Activated naive CD4-positive, alpha-beta T cell treated with anti-CD3 and anti-CD28 coated beads for 36 hours (primary cell): ENCODE data around the gene ZNF578. TPM values are rescaled to one million over a fixed set of nuclear protein-coding genes. Genes with fewer than 3 reads are reported as not detected.
A peak's percentile ranks its signal among the peaks of the same experiment; 100 is the strongest.
"Not testable (repeated sequence)": the region's sequence is repeated elsewhere in the genome, so short reads cannot be mapped to it uniquely, and the experiment has no call there.

Source experiments
- CTCF ChIA-PET: fragments of 350-600 bp; sonication (Branson Sonifier 250); formaldehyde crosslinking; loops from one replicate; lab custom pipeline; 2021; ENCODE audit warnings: antibody characterized with exemption; lab: Charles Lee
- DNase-seq: peaks from one replicate; pipeline ENCODE4 v3.0.0-alpha.2; 2020
- H3K27ac Mint-ChIP-seq: one replicate; pipeline ENCODE4 v1.8.0; 2021; ENCODE audit warnings: mild to moderate bottlenecking, mixed read lengths
- H3K27me3 Mint-ChIP-seq: one replicate; pipeline ENCODE4 v1.8.0; 2021; ENCODE audit warnings: low read depth, mixed read lengths
- H3K36me3 Mint-ChIP-seq: one replicate; pipeline ENCODE4 v1.8.0; 2021; ENCODE audit warnings: low read depth, mixed read lengths
- H3K4me1 Mint-ChIP-seq: one replicate; pipeline ENCODE4 v1.8.0; 2021; ENCODE audit warnings: low read depth, mixed read lengths
- H3K4me3 Mint-ChIP-seq: one replicate; pipeline ENCODE4 v1.8.0; 2021; ENCODE audit warnings: mild to moderate bottlenecking, moderate library complexity, mixed read lengths
- H3K9me3 Mint-ChIP-seq: one replicate; pipeline ENCODE4 v1.8.0; 2021; ENCODE audit warnings: mixed read lengths
- intact Hi-C: fragments of 100-400 bp; cut with micrococcal nuclease; formaldehyde crosslinking; loops from one replicate; pipeline ENCODE4 v1.15.1; 2023
- total RNA-seq, 2 experiments: library from RNA; stranded (reverse); gene quantifications; one replicate each; pipeline ENCODE4 v1.2.3, GENCODE V29; 2021

ZNF578 gene
- total RNA-seq, 2 experiments from 2014 or later = 0.32 to 0.36 TPM

GRCh38 chr19:52522551-52522950 lies 69.2 kb downstream of the ZNF578 start:
- CTCF ChIA-PET = no interaction called here
- Mint-ChIP-seq H3K9me3 (peaks cover 40% of the 10 kb centered on the region), H3K4me3 (no peak overlapping the region)

GRCh38 chr19:52524086-52524485 lies 70.7 kb downstream of the ZNF578 start:
- Mint-ChIP-seq H3K36me3 (peaks cover 21% of the 10 kb centered on the region), H3K4me1 (peaks cover 10% of the 10 kb centered on the region), H3K27ac (no peak overlapping the region), H3K9me3 (peaks cover 33% of the 10 kb centered on the region), H3K4me3 (no peak overlapping the region), H3K27me3 (peaks cover 6% of the 10 kb centered on the region)
- DNase-seq = no peak
- CTCF ChIA-PET = no interaction called here
- intact Hi-C loops = no loop called here

More at GRCh38 chr19:52522551-52522950, 69.2 kb downstream of the ZNF578 start:
- no peak for DNase-seq
- peaks cover 6% of the 10 kb centered on the region for H3K27me3 Mint-ChIP-seq
- H3K36me3 Mint-ChIP-seq = peaks cover 18% of the 10 kb centered on the region
- no peak overlapping the region for H3K27ac Mint-ChIP-seq
- intact Hi-C loops = no loop called here
- no peaks in the 10 kb centered on the region for H3K4me1 Mint-ChIP-seq

DNA sequence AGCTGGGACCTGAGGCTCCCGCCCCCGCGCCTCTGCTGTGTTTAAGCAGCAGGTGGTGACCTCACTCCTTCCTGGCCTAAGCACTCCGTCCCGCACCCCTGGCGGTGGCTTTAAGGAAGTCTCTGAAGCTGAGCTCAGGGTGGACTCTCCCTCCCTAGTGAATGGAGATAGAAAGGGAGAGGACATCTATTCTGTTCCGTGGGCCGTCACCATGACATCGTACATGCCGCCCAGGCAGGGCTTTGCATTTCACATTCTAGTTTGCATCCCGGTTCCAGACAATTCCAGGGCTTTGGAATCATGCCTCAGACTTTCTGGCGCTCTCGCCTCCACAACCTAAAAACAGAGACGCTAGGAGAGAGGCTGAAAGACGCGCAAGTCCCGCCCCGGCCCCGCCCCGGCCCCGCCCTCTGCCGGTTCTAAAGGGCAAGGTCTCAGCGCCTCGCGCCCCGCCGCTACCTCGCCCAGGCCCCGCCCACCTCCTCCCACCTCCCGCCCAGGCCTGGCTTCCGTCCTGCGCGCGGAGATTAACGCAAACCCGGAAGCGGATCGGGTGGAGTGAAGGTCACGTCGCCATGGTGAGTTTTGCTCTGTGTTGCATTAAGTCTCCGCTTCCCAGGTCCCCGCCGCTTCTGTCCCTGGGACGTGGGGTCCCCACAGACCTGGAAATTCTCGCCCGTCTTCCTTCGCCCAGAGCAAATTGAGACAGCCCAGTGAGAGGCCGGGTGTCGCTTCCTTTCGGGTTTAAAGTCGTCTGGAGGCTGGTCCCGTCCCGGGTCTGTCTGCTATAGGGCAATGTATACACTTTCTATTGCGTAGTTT lies 74.0 kb downstream of the ZNF578 start, which contains the start of gene ZNF808:
ZNF808 (plus strand) TSS at position 535 of the 822 bp plus-strand sequence. CDS start 15,617 bp downstream, outside the sequence.
- DNase-seq = peak; percentile 98
- Mint-ChIP-seq H3K4me1 (peaks cover 17% of the 10 kb centered on the region), H3K4me3 (peak within 1 kb of the TSS; percentile 97), H3K9me3 (peaks cover 11% of the 10 kb centered on the region), H3K27ac (peak within 1 kb of the TSS; percentile 95), H3K27me3 (no peaks in the 10 kb centered on the region), H3K36me3 (peaks cover 23% of the 10 kb centered on the region)
- intact Hi-C loops = loop anchor here (1.0 to 5.0 kb wide), 8 partner anchors 8 to 260 kb away; partner anchors contain the start of genes ZNF528, ZNF611, ZNF701 and ZNF766
- CTCF ChIA-PET = interaction anchor here (0.6 to 0.9 kb wide), 2 partner anchors 47 to 199 kb away, joined by 3 to 4 read pairs; no protein-coding TSS in a partner anchor

DNA sequence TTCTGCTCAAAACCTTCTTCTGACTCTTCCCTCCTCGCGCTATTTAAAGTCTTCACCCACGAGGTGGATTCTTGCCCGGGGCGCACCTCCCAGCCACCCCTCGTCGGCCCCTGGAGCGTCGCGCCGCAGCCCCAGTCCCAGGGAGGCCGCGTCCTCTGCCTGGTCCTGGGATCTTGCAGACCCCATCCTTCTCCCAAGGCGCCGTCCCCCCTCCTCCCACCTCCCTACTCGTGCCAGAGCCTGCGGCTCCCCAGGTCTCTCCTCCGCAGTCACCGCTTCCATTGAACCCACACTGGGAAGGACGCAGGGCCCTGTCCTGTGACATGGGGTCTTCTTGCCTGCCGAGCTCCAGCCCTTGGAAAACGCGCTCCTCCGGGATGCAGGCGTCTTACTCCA lies 74.6 kb downstream of the ZNF578 start:
- Mint-ChIP-seq H3K4me1 (peaks cover 17% of the 10 kb centered on the region), H3K4me3 (peak overlapping the region; percentile 97), H3K27me3 (no peaks in the 10 kb centered on the region), H3K36me3 (peaks cover 27% of the 10 kb centered on the region), H3K27ac (peak overlapping the region; percentile 95), H3K9me3 (peaks cover 7% of the 10 kb centered on the region)
- DNase-seq = peak; percentile 5
- intact Hi-C loops = loop anchor here (1.0 to 5.0 kb wide), 8 partner anchors 7 to 261 kb away; partner anchors contain the start of genes ZNF528, ZNF611, ZNF701 and ZNF766
- CTCF ChIA-PET = no interaction called here

DNA sequence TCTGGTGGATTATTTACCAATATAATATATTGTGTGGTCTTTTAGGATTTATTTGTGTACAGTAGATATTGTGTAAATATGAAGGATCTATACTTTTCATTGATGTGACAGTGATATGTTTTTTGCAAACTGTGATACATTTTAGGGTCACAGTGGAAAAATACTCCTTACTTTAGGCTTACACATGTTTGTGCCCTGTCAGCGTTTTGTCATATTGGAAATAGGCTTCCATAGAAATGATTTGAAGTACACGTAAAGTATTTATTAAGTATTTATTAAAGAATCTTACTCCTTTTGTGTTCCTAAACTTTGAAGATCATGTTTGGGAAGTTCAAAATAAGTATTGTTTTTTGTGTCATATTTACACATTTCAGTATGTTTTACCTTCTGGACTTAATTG lies 79.1 kb downstream of the ZNF578 start:
- H3K27me3 Mint-ChIP-seq = no peaks in the 10 kb centered on the region
- peaks cover 51% of the 10 kb centered on the region for H3K36me3 Mint-ChIP-seq
- H3K4me1 Mint-ChIP-seq = peaks cover 34% of the 10 kb centered on the region
- intact Hi-C loops = no loop called here
- no peak overlapping the region for H3K27ac Mint-ChIP-seq
- H3K4me3 Mint-ChIP-seq = no peak overlapping the region
- DNase-seq = no peak
- CTCF ChIA-PET = no interaction called here
- H3K9me3 Mint-ChIP-seq = peaks cover 3% of the 10 kb centered on the region

- no peaks in the 10 kb centered on the region for H3K27me3 Mint-ChIP-seq
- H3K4me3 Mint-ChIP-seq = no peak overlapping the region
- CTCF ChIA-PET = interaction anchor here (0.7 kb wide), 1 partner anchor 1270 kb away, joined by 4 read pairs; no protein-coding TSS in a partner anchor
- intact Hi-C loops = no loop called here
- H3K4me1 Mint-ChIP-seq = peaks cover 29% of the 10 kb centered on the region
- no peak for DNase-seq
- no peak overlapping the region for H3K27ac Mint-ChIP-seq
- peaks cover 50% of the 10 kb centered on the region for H3K36me3 Mint-ChIP-seq
- peaks cover 9% of the 10 kb centered on the region for H3K9me3 Mint-ChIP-seq
Measured at GRCh38 chr19:52533901-52534300, 80.5 kb downstream of the ZNF578 start.

GRCh38 chr19:52535385-52535770 lies 82.0 kb downstream of the ZNF578 start:
- H3K4me1 Mint-ChIP-seq = peaks cover 26% of the 10 kb centered on the region

GRCh38 chr19:52535771-52536447 lies 82.6 kb downstream of the ZNF578 start:
- Mint-ChIP-seq H3K9me3 (peaks cover 13% of the 10 kb centered on the region), H3K36me3 (peaks cover 60% of the 10 kb centered on the region), H3K4me3 (peak overlapping the region; percentile 85), H3K4me1 (peaks cover 26% of the 10 kb centered on the region), H3K27me3 (no peaks in the 10 kb centered on the region), H3K27ac (peak overlapping the region; percentile 92)
- peak; percentile 94 for DNase-seq
- intact Hi-C loops = loop anchor here (1.0 kb wide), 2 partner anchors 9 to 34 kb away; partner anchors contain the start of genes ZNF701 and ZNF808
- CTCF ChIA-PET = no interaction called here

More at GRCh38 chr19:52535385-52535770, 82.0 kb downstream of the ZNF578 start:
- H3K9me3 Mint-ChIP-seq, H3K27me3 Mint-ChIP-seq, CTCF ChIA-PET: not testable (repeated sequence)
- peak; percentile 18 for DNase-seq
- H3K4me3 Mint-ChIP-seq = peak overlapping the region; percentile 85
- H3K27ac Mint-ChIP-seq = peak overlapping the region; percentile 92
- intact Hi-C loops = loop anchor here (1.0 kb wide), 2 partner anchors 8 to 35 kb away; partner anchors contain the start of genes ZNF701 and ZNF808
- H3K36me3 Mint-ChIP-seq = peaks cover 56% of the 10 kb centered on the region

GRCh38 chr19:52536448-52536800 lies 83.1 kb downstream of the ZNF578 start:
- peaks cover 61% of the 10 kb centered on the region for H3K36me3 Mint-ChIP-seq
- H3K4me1 Mint-ChIP-seq = peaks cover 26% of the 10 kb centered on the region

GRCh38 chr19:52538815-52539214 lies 85.5 kb downstream of the ZNF578 start:
- DNase-seq, H3K27me3 Mint-ChIP-seq, H3K4me3 Mint-ChIP-seq, intact Hi-C loops, H3K27ac Mint-ChIP-seq: not testable (repeated sequence)
- Mint-ChIP-seq H3K36me3 (peaks cover 68% of the 10 kb centered on the region), H3K4me1 (peaks cover 36% of the 10 kb centered on the region), H3K9me3 (peaks cover 31% of the 10 kb centered on the region)
- CTCF ChIA-PET = interaction anchor here (0.6 kb wide), 1 partner anchor 197 kb away, joined by 3 read pairs; no protein-coding TSS in a partner anchor

More at GRCh38 chr19:52536448-52536800, 83.1 kb downstream of the ZNF578 start:
- H3K9me3 Mint-ChIP-seq = peaks cover 14% of the 10 kb centered on the region
- H3K4me3 Mint-ChIP-seq = peak overlapping the region; percentile 85
- H3K27ac Mint-ChIP-seq = peak overlapping the region; percentile 92
- intact Hi-C loops = no loop called here
- CTCF ChIA-PET = no interaction called here
- DNase-seq = peak; percentile 56
- no peaks in the 10 kb centered on the region for H3K27me3 Mint-ChIP-seq

DNA sequence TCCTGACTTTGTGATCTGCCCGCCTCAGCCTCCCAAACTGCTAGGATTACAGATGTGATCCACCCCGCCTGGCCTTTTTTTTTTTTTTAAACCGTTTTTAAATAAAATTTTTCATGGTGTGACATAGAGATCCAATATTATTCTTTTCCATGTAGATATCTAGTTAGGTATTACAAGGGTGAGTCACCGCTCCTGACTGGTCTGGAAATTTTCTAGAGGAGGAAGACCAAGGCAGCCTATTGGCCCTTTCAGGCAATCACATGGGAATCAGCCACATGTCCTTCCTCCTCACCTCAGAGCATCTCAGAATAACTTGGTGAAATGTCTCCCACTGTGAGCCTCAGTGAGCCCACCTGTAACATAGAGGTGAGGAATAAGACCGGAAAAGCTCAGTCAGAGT lies 87.8 kb downstream of the ZNF578 start:
- Mint-ChIP-seq H3K36me3 (peaks cover 78% of the 10 kb centered on the region), H3K4me1 (peaks cover 31% of the 10 kb centered on the region), H3K9me3 (peaks cover 38% of the 10 kb centered on the region)
- intact Hi-C loops, DNase-seq, H3K27ac Mint-ChIP-seq, H3K4me3 Mint-ChIP-seq, H3K27me3 Mint-ChIP-seq, CTCF ChIA-PET: not testable (repeated sequence)

- Mint-ChIP-seq H3K9me3 (peaks cover 38% of the 10 kb centered on the region), H3K36me3 (peaks cover 80% of the 10 kb centered on the region), H3K27me3 (no peaks in the 10 kb centered on the region), H3K4me1 (peaks cover 26% of the 10 kb centered on the region), H3K4me3 (no peak overlapping the region), H3K27ac (no peak overlapping the region)
- intact Hi-C loops = no loop called here
- no peak for DNase-seq
- CTCF ChIA-PET = no interaction called here
Measured at GRCh38 chr19:52541608-52542007, 88.3 kb downstream of the ZNF578 start.
